WTC11 (cell line): Measurements from ENCODE around the gene AKTIP. TPM values are rescaled to one million over a fixed set of nuclear protein-coding genes. Genes with fewer than 3 reads are reported as not detected.

Experiments used
- ATAC-seq: fragments of 200-7000 bp; cut with Tn5 transposase; 2 replicates; pipeline ENCODE4 v1.10.0; 2021; ENCODE audit warnings: mild to moderate bottlenecking, moderate library complexity
- CTCF ChIA-PET: fragments of 300-600 bp; sonication (Branson Sonifier 250); formaldehyde crosslinking; loops from one replicate; lab custom pipeline; 2021; ENCODE audit warnings: antibody characterized with exemption; lab: Charles Lee
- POLR2A ChIA-PET: fragments of 350-600 bp; sonication (Branson Sonifier 250); formaldehyde crosslinking; loops from one replicate; lab custom pipeline; 2021; ENCODE audit warnings: antibody characterized with exemption; lab: Charles Lee
- DNase-seq: peaks from one replicate; pipeline ENCODE4 v3.0.0; 2021; ENCODE audit warnings: low spot score
- H3K27ac Mint-ChIP-seq: 2 replicates; pipeline ENCODE4 v1.8.0; 2021; ENCODE audit warnings: mixed read lengths
- H3K27me3 Mint-ChIP-seq: 2 replicates; pipeline ENCODE4 v1.8.0; 2021; ENCODE audit warnings: low read depth, mild to moderate bottlenecking, moderate library complexity, mixed read lengths
- H3K36me3 Mint-ChIP-seq: 2 replicates; pipeline ENCODE4 v1.8.0; 2021; ENCODE audit warnings: mixed read lengths
- H3K4me1 Mint-ChIP-seq: 2 replicates; pipeline ENCODE4 v1.8.0; 2022; ENCODE audit warnings: mixed read lengths
- H3K4me3 Mint-ChIP-seq: 2 replicates; pipeline ENCODE4 v1.8.0; 2021; ENCODE audit warnings: mild to moderate bottlenecking, moderate library complexity, mixed read lengths
- H3K9me3 Mint-ChIP-seq: 2 replicates; pipeline ENCODE4 v1.8.0; 2021; ENCODE audit warnings: mixed read lengths
- AFF4 ChIP-seq: sonication (generic); formaldehyde crosslinking; IDR thresholded peaks from 2 replicates; pipeline ENCODE4 v1.8.1; 2023; ENCODE audit warnings: mild to moderate bottlenecking, missing genetic modification reagents, borderline replicate concordance
- ATF6 ChIP-seq: sonication (generic); formaldehyde crosslinking; IDR thresholded peaks from 2 replicates; pipeline ENCODE4 v1.8.1; 2023; ENCODE audit warnings: mild to moderate bottlenecking, missing genetic modification reagents
- CDX4 ChIP-seq: fragments of 250-450 bp; sonication (Bioruptor Pico); IDR thresholded peaks from 2 replicates; pipeline ENCODE4 v1.9.0; 2021; ENCODE audit warnings: moderate library complexity, mild to moderate bottlenecking, inconsistent platforms, borderline replicate concordance
- CREM ChIP-seq: sonication (generic); formaldehyde crosslinking; IDR thresholded peaks from 2 replicates; pipeline ENCODE4 v1.8.1; 2022; ENCODE audit warnings: mild to moderate bottlenecking, missing genetic modification reagents, moderate library complexity
- FOXJ3 ChIP-seq: sonication (generic); formaldehyde crosslinking; IDR thresholded peaks from 2 replicates; pipeline ENCODE4 v1.9.0; 2021; ENCODE audit warnings: missing genetic modification reagents, mild to moderate bottlenecking, borderline replicate concordance
- HMGA2 ChIP-seq: fragments of 250-450 bp; sonication (Bioruptor Pico); IDR thresholded peaks from 2 replicates; pipeline ENCODE4 v1.4.0; 2021; ENCODE audit warnings: mild to moderate bottlenecking, moderate library complexity
- HMGXB4 ChIP-seq: sonication (generic); formaldehyde crosslinking; IDR thresholded peaks from 2 replicates; pipeline ENCODE4 v1.8.1; 2023; ENCODE audit warnings: mild to moderate bottlenecking, moderate library complexity, missing genetic modification reagents
- MAX ChIP-seq: sonication (generic); formaldehyde crosslinking; IDR thresholded peaks from 2 replicates; pipeline ENCODE4 v1.8.0; 2022; ENCODE audit warnings: mild to moderate bottlenecking, missing genetic modification reagents
- PRDM15 ChIP-seq: sonication (generic); formaldehyde crosslinking; IDR thresholded peaks from 2 replicates; pipeline ENCODE4 v1.8.0; 2022; ENCODE audit warnings: missing genetic modification reagents
- RELA ChIP-seq: sonication (generic); formaldehyde crosslinking; IDR thresholded peaks from 2 replicates; pipeline ENCODE4 v1.8.1; 2022; ENCODE audit warnings: missing genetic modification reagents, mild to moderate bottlenecking, borderline replicate concordance
- ZMAT4 ChIP-seq: fragments of 250-450 bp; sonication (Bioruptor Pico); IDR thresholded peaks from 2 replicates; pipeline ENCODE4 v1.9.0; 2021; ENCODE audit warnings: mild to moderate bottlenecking
- ZNF219 ChIP-seq: sonication (generic); formaldehyde crosslinking; IDR thresholded peaks from 2 replicates; pipeline ENCODE4 v1.8.0; 2023; ENCODE audit warnings: missing genetic modification reagents, mild to moderate bottlenecking, borderline replicate concordance
- ZNF232 ChIP-seq: sonication (generic); formaldehyde crosslinking; IDR thresholded peaks from 2 replicates; pipeline ENCODE4 v1.8.0; 2022; ENCODE audit warnings: mild to moderate bottlenecking, missing genetic modification reagents
- total RNA-seq: library from RNA; stranded (reverse); gene quantifications from 3 replicates; pipeline ENCODE4 v1.2.3, GENCODE V29; 2021

AKTIP gene
- total RNA-seq, 1 experiment from 2014 or later = 19.9 TPM

GRCh38 chr16:53530741-53531140 is 27.7 kb upstream of the AKTIP start:
- Mint-ChIP-seq H3K4me1 (no peaks in the 10 kb centered on the region), H3K27me3 (no peaks in the 10 kb centered on the region), H3K36me3 (no peaks in the 10 kb centered on the region), H3K27ac (no peak overlapping the region), H3K9me3 (no peaks in the 10 kb centered on the region), H3K4me3 (no peak overlapping the region)
- DNase-seq (no peak), ATAC-seq (no peak)
- CTCF ChIA-PET = interaction anchor here (0.5 kb wide), 1 partner anchor 96 kb away, joined by 4 read pairs; no protein-coding TSS in a partner anchor
- TF ChIP-seq ATF6 (CRISPR knock-in tag) = no peak
- no peak for TF ChIP-seq AFF4 (CRISPR knock-in tag)
- no peak for TF ChIP-seq ZMAT4 (CRISPR knock-in tag)
- TF ChIP-seq HMGXB4 = no peak
- TF ChIP-seq HMGA2 = no peak
- TF ChIP-seq CREM = no peak
- no peak for TF ChIP-seq CDX4 (CRISPR knock-in tag)
- POLR2A ChIA-PET = no interaction called here

GRCh38 chr16:53530046-53530445 is 27.0 kb upstream of the AKTIP start:
- no peak overlapping the region for H3K4me3 Mint-ChIP-seq
- TF ChIP-seq ZNF219 (no peak), FOXJ3 (CRISPR knock-in tag) (no peak), PRDM15 (no peak), ZNF232 (CRISPR knock-in tag) (no peak), ZMAT4 (CRISPR knock-in tag) (no peak), AFF4 (CRISPR knock-in tag) (no peak), MAX (no peak), RELA (CRISPR knock-in tag) (no peak)
- TF ChIP-seq, all 79 proteins: peak for 0
- ATAC-seq (no peak), DNase-seq (no peak)
- Mint-ChIP-seq H3K27me3 (no peaks in the 10 kb centered on the region), H3K36me3 (no peaks in the 10 kb centered on the region), H3K9me3 (no peaks in the 10 kb centered on the region), H3K4me1 (no peaks in the 10 kb centered on the region), H3K27ac (no peak overlapping the region)
- ChIA-PET CTCF (no interaction called here), POLR2A (no interaction called here)
